Stimulated activated CD8-positive, alpha-beta memory T cell treated with anti-CD3 and anti-CD28 coated beads, Interleukin-7, amount 100 ng/mL, for 48 hours (primary cell): ENCODE measurements around the gene SLC35F4.

Experiments
- DNase-seq, 2 donors: peaks; one replicate each; pipeline ENCODE4 v3.0.0-alpha.2; 2020; ENCODE audit warnings: low read depth in 1 of 2; ENCODE audit errors: extremely low read depth in 1 of 2

SLC35F4 gene

GRCh38 chr14:57637901-57638300 is 228.0 kb downstream of the SLC35F4 start:
- no peak for DNase-seq

GRCh38 chr14:57634335-57634734 is 231.6 kb downstream of the SLC35F4 start:
- no peak for DNase-seq

- no peak for DNase-seq
Measured at GRCh38 chr14:57632649-57633048, 233.2 kb downstream of the SLC35F4 start.

GRCh38 chr14:57617510-57617909 is 248.4 kb downstream of the SLC35F4 start:
- DNase-seq, result no peak

- DNase-seq, result no peak
Measured at GRCh38 chr14:57612946-57613345, 252.9 kb downstream of the SLC35F4 start.

- DNase-seq, result no peak
Measured at GRCh38 chr14:57611555-57612075, 254.3 kb downstream of the SLC35F4 start.

GRCh38 chr14:57610631-57611030 is 255.3 kb downstream of the SLC35F4 start:
- no peak for DNase-seq

GRCh38 chr14:57609192-57610075 is 256.5 kb downstream of the SLC35F4 start:
- no peak for DNase-seq

- DNase-seq, result no peak
Measured at GRCh38 chr14:57607086-57607485, 258.8 kb downstream of the SLC35F4 start.

GRCh38 chr14:57583396-57583795 is 282.5 kb downstream of the SLC35F4 start:
- no peak for DNase-seq

GRCh38 chr14:57582746-57583145 is 283.1 kb downstream of the SLC35F4 start:
- no peak for DNase-seq

- no peak for DNase-seq
Measured at GRCh38 chr14:57578801-57579200, 287.1 kb downstream of the SLC35F4 start.

GRCh38 chr14:57576498-57576897 is 289.4 kb downstream of the SLC35F4 start:
- DNase-seq, result no peak

GRCh38 chr14:57575482-57575881 is 290.4 kb downstream of the SLC35F4 start:
- no peak for DNase-seq

- no peak for DNase-seq
Measured at GRCh38 chr14:57574617-57575288, 291.1 kb downstream of the SLC35F4 start.

GRCh38 chr14:57573173-57573572 is 292.7 kb downstream of the SLC35F4 start:
- no peak for DNase-seq

- no peak for DNase-seq
Measured at GRCh38 chr14:57568554-57568953, 297.3 kb downstream of the SLC35F4 start.

GRCh38 chr14:57567220-57567619 is 298.7 kb downstream of the SLC35F4 start:
- DNase-seq, result no peak

GRCh38 chr14:57560681-57561080 is 305.2 kb downstream of the SLC35F4 start:
- no peak for DNase-seq

GRCh38 chr14:57559576-57559975 is 306.3 kb downstream of the SLC35F4 start:
- DNase-seq, result no peak

GRCh38 chr14:57549765-57550420 is 316.0 kb downstream of the SLC35F4 start:
- DNase-seq, result no peak
